ENCODE data around the gene SCGB1A1. TPM values are rescaled to one million over a fixed set of nuclear protein-coding genes. Genes with fewer than 3 reads are reported as not detected.

SCGB1A1 gene
- total and polyA plus RNA-seq, 2 donors (not counting 1 experiment from before 2014, with no cell fraction given): not detected

DNA sequence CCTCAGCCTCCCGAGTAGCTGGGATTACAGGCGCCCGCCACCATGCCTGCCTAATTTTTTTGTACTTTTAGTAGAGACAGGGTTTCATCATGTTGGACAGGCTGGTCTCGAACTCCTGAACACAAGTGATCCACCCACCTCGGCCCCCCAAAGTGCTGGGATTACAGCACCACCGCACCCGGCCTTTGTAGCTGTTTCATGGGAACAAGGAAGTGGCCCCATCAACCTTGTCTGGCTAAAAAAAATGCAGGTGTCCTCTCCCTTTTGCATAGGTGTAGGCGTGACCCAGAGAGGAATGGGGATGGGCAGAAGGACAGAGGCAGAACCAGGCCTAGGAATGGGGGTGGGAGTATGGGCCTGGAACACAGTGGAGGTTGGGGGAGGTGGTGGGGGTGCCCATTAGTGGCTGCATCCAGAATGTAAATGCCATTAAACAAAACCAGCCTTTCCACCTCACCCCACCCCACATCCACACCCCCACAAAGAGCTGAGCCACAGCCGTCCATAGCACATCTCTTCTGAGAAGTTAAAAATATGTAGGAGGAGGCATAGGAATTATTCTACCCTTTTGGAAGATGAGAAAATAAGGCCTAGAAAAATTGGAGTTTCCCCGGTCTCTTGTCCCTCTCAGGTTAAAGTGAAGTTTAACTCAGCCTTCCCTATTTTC is 22.8 kb upstream of the SCGB1A1 start:
- Histone ChIP-seq H3K27ac (ENCODE audit: low read length in 2 of 2) (no peak overlapping the region), H4K20me1 (ENCODE audit: control insufficient read depth, insufficient read depth, low read length, poor library complexity, severe bottlenecking) (no peaks in the 10 kb centered on the region), H3K27me3 (replicated peaks in 1 of 4; ENCODE audit: control extremely low read depth in 1 of 4, control insufficient read depth in 3 of 4, insufficient read depth in 4 of 4, low read length in 3 of 4) (peaks cover 0 to 5% (median 0%) of the 10 kb centered on the region in 4 experiments), H3K4me3 (ENCODE audit: control extremely low read depth in 1 of 5, extremely low read depth in 1 of 5, insufficient read depth in 1 of 5, low read depth in 2 of 5, low read length in 4 of 5) (no peak overlapping the region), H3K4me1 (ENCODE audit: control insufficient read depth in 2 of 2, insufficient read depth in 2 of 2, low read length in 2 of 2) (no peaks in the 10 kb centered on the region), H3K79me2 (ENCODE audit: control insufficient read depth, insufficient read depth, low read length) (no peaks in the 10 kb centered on the region), H3K36me3 (replicated peaks in 1 of 2; ENCODE audit: control extremely low read depth in 1 of 2, control insufficient read depth in 1 of 2, extremely low read depth in 1 of 2, insufficient read depth in 2 of 2, low read length in 1 of 2) (no peaks in the 10 kb centered on the region), H3K9me3 (ENCODE audit: control extremely low read depth in 1 of 3, control insufficient read depth in 2 of 3, insufficient read depth in 1 of 3, low read length in 2 of 3) (no peaks in the 10 kb centered on the region), H2AFZ (ENCODE audit: insufficient read depth, low read depth, low read length, poor library complexity, severe bottlenecking) (no peak overlapping the region), H3K4me2 (replicated peaks; ENCODE audit: low read depth, low read length, poor library complexity, severe bottlenecking) (no peak overlapping the region), H3K9ac (ENCODE audit: low read length) (no peak overlapping the region)
- TF ChIP-seq CTCF (IDR thresholded peaks at IDR 0.05) (no peak), EZH2 (IDR thresholded peaks at IDR 0.05; ENCODE audit: borderline replicate concordance, insufficient read depth, low read depth, low read length, poor library complexity, severe bottlenecking) (no peak)
- Mint-ChIP-seq H3K27ac (no peak overlapping the region), H3K4me3 (no peak overlapping the region), H3K4me1 (peaks cover 2% of the 10 kb centered on the region), H3K9me3 (ENCODE audit: insufficient read depth) (no peaks in the 10 kb centered on the region), H3K27me3 (peaks cover 11% of the 10 kb centered on the region)
- CTCF ChIA-PET: interaction anchor here (0.5 to 4.3 kb wide), 18 partner anchors 8 to 485 kb away, joined by 3 to 64 read pairs (median 5); partner anchors contain the start of genes EEF1G and SLC3A2
- WGBS (ENCODE audit: insufficient coverage): 97% methylated on average over 7 of the region's 10 CpGs
- no peak for DNase-seq
- POLR2A ChIA-PET: interaction anchor here (0.6 kb wide), 1 partner anchor 1042 kb away, joined by 5 read pairs; no protein-coding TSS in a partner anchor
- ATAC-seq (ENCODE audit: low read depth): no peak
- intact Hi-C loops (cut with micrococcal nuclease): loop anchor here (1.0 to 10.0 kb wide), 3 partner anchors 298 to 486 kb away; partner anchors contain the start of genes SLC3A2 and TMEM179B

Data from B cell (primary cell).